Mammary epithelial cell (primary cell): ENCODE measurements around the gene ACER3.

ENCODE experiments used
- CTCF ChIP-seq, 2 donors: IDR thresholded peaks in 1 of 2; conservative IDR thresholded peaks in 1 of 2; 2 replicates each; pipeline ENCODE4 v1.5.1; 2011 to 2012; ENCODE audit warnings: inconsistent platforms in 2 of 2, low read length in 2 of 2, mild to moderate bottlenecking in 2 of 2, control low read depth in 1 of 2, low read depth in 1 of 2; ENCODE audit not compliant: insufficient read depth in 1 of 2; ENCODE audit errors: extremely low read depth in 1 of 2
- EZH2 ChIP-seq: IDR thresholded peaks from 2 replicates; pipeline ENCODE4 v1.6.1; 2012; ENCODE audit warnings: low read length, inconsistent platforms, borderline replicate concordance

DNA sequence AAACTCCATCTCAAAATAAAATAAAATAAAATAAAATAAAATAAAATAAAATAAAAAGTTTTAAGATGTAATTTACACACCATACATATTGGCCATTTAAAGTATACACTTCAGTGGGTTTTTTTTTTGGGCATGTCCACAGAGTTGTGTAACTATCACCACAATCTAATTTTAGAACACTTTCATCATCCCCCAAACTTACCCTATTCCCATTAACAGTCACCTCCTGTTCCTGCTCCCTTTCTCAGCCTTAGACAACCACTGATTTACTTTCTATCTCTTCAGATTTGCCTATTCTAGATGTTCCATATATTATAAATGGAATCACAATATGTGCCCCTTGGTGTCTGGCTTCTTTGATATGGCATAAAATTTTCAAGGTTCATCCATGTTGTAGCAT, 4.6 kb upstream of the ACER3 start:
- no peak for TF ChIP-seq CTCF (conservative IDR thresholded peaks at IDR 0.05 in 1 of 2, IDR thresholded peaks at IDR 0.05 in 1 of 2; ENCODE audit: extremely low read depth in 1 of 2, insufficient read depth in 1 of 2, low read depth in 1 of 2, low read length in 2 of 2)
- TF ChIP-seq EZH2, result no peak
